ENCODE data around the gene EXD1.

The EXD1 gene

DNA sequence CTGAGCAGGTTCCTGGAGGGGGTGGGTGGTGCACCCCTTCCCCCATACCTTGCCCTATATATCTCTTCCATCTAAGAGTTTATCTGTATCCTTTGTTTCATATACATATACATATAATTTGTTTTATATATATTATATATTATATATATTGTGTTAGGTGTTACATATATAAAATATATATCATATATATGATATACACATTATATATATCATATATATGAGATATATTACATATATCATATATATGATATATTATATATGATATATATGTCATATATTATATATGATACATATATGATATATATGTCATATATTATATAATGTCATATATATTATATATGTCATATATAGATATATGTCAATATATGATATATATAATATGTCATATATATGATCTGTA, 31.1 kb downstream of the EXD1 start:
- H3K4me2 ChIP-seq (ENCODE audit: insufficient read depth, low read length, poor library complexity, severe bottlenecking): no peak overlapping the region
- no peak overlapping the region for H3K9ac ChIP-seq (ENCODE audit: low read depth, low read length, poor library complexity)
- H3K4ac ChIP-seq (ENCODE audit: low read length): no peak overlapping the region
- H2BK15ac ChIP-seq (ENCODE audit: low read length): no peak overlapping the region
- H4K8ac ChIP-seq (ENCODE audit: low read depth, low read length): no peak overlapping the region
- no peaks in the 10 kb centered on the region for H3K9me3 ChIP-seq (replicated peaks in 1 of 2; ENCODE audit: control insufficient read depth in 2 of 2, insufficient read depth in 1 of 2, low read depth in 1 of 2, low read length in 2 of 2)
- H3K18ac ChIP-seq (ENCODE audit: low read length): no peak overlapping the region
- no peak overlapping the region for H2AFZ ChIP-seq (ENCODE audit: low read length)
- H3K14ac ChIP-seq (ENCODE audit: low read length): no peak overlapping the region
- no peak overlapping the region for H3K27ac ChIP-seq (replicated peaks; ENCODE audit: low read length)
- no peak overlapping the region for H2BK12ac ChIP-seq (ENCODE audit: low read length)
- no peak for DNase-seq (ENCODE audit: low spot score)
- no peaks in the 10 kb centered on the region for H3K27me3 ChIP-seq (ENCODE audit: control insufficient read depth in 3 of 3, insufficient read depth in 3 of 3, low read depth in 1 of 3, low read length in 3 of 3)
- H3K79me1 ChIP-seq (ENCODE audit: low read depth, low read length): no peaks in the 10 kb centered on the region
- H4K91ac ChIP-seq (ENCODE audit: low read depth, low read length, poor library complexity): no peak overlapping the region
- no peak overlapping the region for H3K23ac ChIP-seq (ENCODE audit: low read depth, low read length, poor library complexity)
- no peak overlapping the region for H2AK5ac ChIP-seq (ENCODE audit: low read depth, low read length)
- no peak overlapping the region for H2BK120ac ChIP-seq (ENCODE audit: low read depth, low read length)
- no peak overlapping the region for H3K4me3 ChIP-seq (ENCODE audit: low read length in 2 of 2)
- H2BK5ac ChIP-seq (ENCODE audit: low read length): no peak overlapping the region
- H3K4me1 ChIP-seq (ENCODE audit: control insufficient read depth in 2 of 2, insufficient read depth in 1 of 2, low read depth in 1 of 2, low read length in 2 of 2): no peaks in the 10 kb centered on the region
- H3K36me3 ChIP-seq (replicated peaks in 1 of 2; ENCODE audit: control insufficient read depth in 2 of 2, insufficient read depth in 2 of 2, low read length in 2 of 2): no peaks in the 10 kb centered on the region

- Histone ChIP-seq H2BK5ac (ENCODE audit: low read length) (no peak overlapping the region), H3K23ac (ENCODE audit: low read depth, low read length, poor library complexity) (no peak overlapping the region), H2AK5ac (ENCODE audit: low read depth, low read length) (no peak overlapping the region), H4K8ac (ENCODE audit: low read depth, low read length) (no peak overlapping the region), H3K4me2 (ENCODE audit: insufficient read depth, low read length, poor library complexity, severe bottlenecking) (no peak overlapping the region), H3K36me3 (replicated peaks in 1 of 2; ENCODE audit: control insufficient read depth in 2 of 2, insufficient read depth in 2 of 2, low read length in 2 of 2) (no peaks in the 10 kb centered on the region), H3K27ac (replicated peaks; ENCODE audit: low read length) (no peak overlapping the region), H3K18ac (ENCODE audit: low read length) (no peak overlapping the region), H2BK15ac (ENCODE audit: low read length) (no peak overlapping the region), H3K4me3 (ENCODE audit: low read length in 2 of 2) (no peak overlapping the region), H3K27me3 (ENCODE audit: control insufficient read depth in 3 of 3, insufficient read depth in 3 of 3, low read depth in 1 of 3, low read length in 3 of 3) (peaks cover 0 to 2% (median 0%) of the 10 kb centered on the region in 3 experiments), H2BK12ac (ENCODE audit: low read length) (no peak overlapping the region), H4K91ac (ENCODE audit: low read depth, low read length, poor library complexity) (no peak overlapping the region), H3K4ac (ENCODE audit: low read length) (no peak overlapping the region), H3K14ac (ENCODE audit: low read length) (no peak overlapping the region), H3K9ac (ENCODE audit: low read depth, low read length, poor library complexity) (no peak overlapping the region), H3K4me1 (ENCODE audit: control insufficient read depth in 2 of 2, insufficient read depth in 1 of 2, low read depth in 1 of 2, low read length in 2 of 2) (no peaks in the 10 kb centered on the region), H2AFZ (ENCODE audit: low read length) (no peak overlapping the region), H2BK120ac (ENCODE audit: low read depth, low read length) (no peak overlapping the region), H3K79me1 (ENCODE audit: low read depth, low read length) (no peaks in the 10 kb centered on the region), H3K9me3 (replicated peaks in 1 of 2; ENCODE audit: control insufficient read depth in 2 of 2, insufficient read depth in 1 of 2, low read depth in 1 of 2, low read length in 2 of 2) (no peaks in the 10 kb centered on the region)
- DNase-seq (ENCODE audit: low spot score): no peak
- WGBS, 2 donors (ENCODE audit: extremely low coverage in 2 of 2, insufficient read length in 2 of 2, insufficient replicate concordance in 1 of 2): no CpG with 5 or more reads among the region's 1 CpG
Measured at GRCh38 chr15:41194444-41194843, 36.1 kb downstream of the EXD1 start.

DNA sequence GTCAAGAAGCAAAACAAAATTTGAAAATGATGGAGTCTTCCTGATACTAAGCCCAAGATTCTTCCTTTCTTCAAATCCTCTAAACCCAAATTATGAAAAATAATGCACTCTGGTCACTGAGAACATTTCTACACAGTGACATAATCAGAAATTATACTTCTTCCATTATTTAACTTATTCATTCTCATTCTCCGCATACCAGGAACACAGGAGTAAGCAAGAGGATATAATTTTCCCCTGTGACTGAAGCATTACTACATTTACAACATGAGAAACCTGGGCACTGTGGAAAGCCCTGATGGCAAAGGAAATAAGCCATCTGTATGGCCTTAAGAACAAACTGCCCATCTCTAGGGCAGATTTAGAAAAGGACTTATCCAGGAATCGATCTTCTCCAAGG, 47.0 kb downstream of the EXD1 start:
- Histone ChIP-seq H2BK5ac (ENCODE audit: low read length) (no peak overlapping the region), H4K91ac (ENCODE audit: low read depth, low read length, poor library complexity) (no peak overlapping the region), H3K23ac (ENCODE audit: low read depth, low read length, poor library complexity) (no peak overlapping the region), H3K18ac (ENCODE audit: low read length) (no peak overlapping the region), H3K27me3 (ENCODE audit: control insufficient read depth in 3 of 3, insufficient read depth in 3 of 3, low read depth in 1 of 3, low read length in 3 of 3) (peaks cover 0 to 3% (median 0%) of the 10 kb centered on the region in 3 experiments), H3K4ac (ENCODE audit: low read length) (no peak overlapping the region), H2BK120ac (ENCODE audit: low read depth, low read length) (no peak overlapping the region), H2BK12ac (ENCODE audit: low read length) (no peak overlapping the region), H3K36me3 (replicated peaks in 1 of 2; ENCODE audit: control insufficient read depth in 2 of 2, insufficient read depth in 2 of 2, low read length in 2 of 2) (no peaks in the 10 kb centered on the region), H2AK5ac (ENCODE audit: low read depth, low read length) (no peak overlapping the region), H3K79me1 (ENCODE audit: low read depth, low read length) (no peaks in the 10 kb centered on the region), H3K4me3 (ENCODE audit: low read length in 2 of 2) (no peak overlapping the region), H4K8ac (ENCODE audit: low read depth, low read length) (no peak overlapping the region), H2BK15ac (ENCODE audit: low read length) (no peak overlapping the region), H3K4me1 (ENCODE audit: control insufficient read depth in 2 of 2, insufficient read depth in 1 of 2, low read depth in 1 of 2, low read length in 2 of 2) (peaks cover 4 to 12% of the 10 kb centered on the region in 2 donors), H3K9me3 (replicated peaks in 1 of 2; ENCODE audit: control insufficient read depth in 2 of 2, insufficient read depth in 1 of 2, low read depth in 1 of 2, low read length in 2 of 2) (no peaks in the 10 kb centered on the region), H2AFZ (ENCODE audit: low read length) (peak overlapping the region; percentile 77), H3K27ac (replicated peaks; ENCODE audit: low read length) (no peak overlapping the region), H3K14ac (ENCODE audit: low read length) (no peak overlapping the region), H3K4me2 (ENCODE audit: insufficient read depth, low read length, poor library complexity, severe bottlenecking) (no peak overlapping the region), H3K9ac (ENCODE audit: low read depth, low read length, poor library complexity) (no peak overlapping the region)
- no peak for DNase-seq (ENCODE audit: low spot score)
- no CpG with 5 or more reads among the region's 2 CpGs for WGBS, 2 donors (ENCODE audit: extremely low coverage in 2 of 2, insufficient read length in 2 of 2, insufficient replicate concordance in 1 of 2)

DNA sequence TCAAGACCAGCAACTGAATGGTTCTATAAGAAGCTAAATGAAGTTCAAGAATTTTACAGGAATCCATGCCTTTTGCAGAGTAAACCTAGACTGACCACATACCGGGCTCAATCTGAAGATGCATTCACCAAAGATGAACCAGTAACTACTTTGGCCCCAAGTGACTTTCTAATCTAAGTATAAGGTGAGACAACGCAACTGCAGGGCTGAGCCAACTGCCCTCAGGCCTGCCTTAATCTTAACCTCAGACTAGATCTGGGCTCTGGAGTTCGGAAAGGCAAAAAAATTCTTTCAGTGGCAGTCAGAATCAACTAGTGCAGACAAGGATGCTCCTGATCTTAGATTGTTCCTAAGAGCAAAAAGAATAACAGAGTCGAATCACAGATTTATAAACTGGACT, 48.3 kb downstream of the EXD1 start:
- no peaks in the 10 kb centered on the region for H3K36me3 ChIP-seq (replicated peaks in 1 of 2; ENCODE audit: control insufficient read depth in 2 of 2, insufficient read depth in 2 of 2, low read length in 2 of 2)
- no peak overlapping the region for H2BK120ac ChIP-seq (ENCODE audit: low read depth, low read length)
- H2AK5ac ChIP-seq (ENCODE audit: low read depth, low read length): no peak overlapping the region
- peaks cover 4 to 12% of the 10 kb centered on the region in 2 donors for H3K4me1 ChIP-seq (ENCODE audit: control insufficient read depth in 2 of 2, insufficient read depth in 1 of 2, low read depth in 1 of 2, low read length in 2 of 2)
- DNase-seq (ENCODE audit: low spot score): no peak
- H3K9me3 ChIP-seq (replicated peaks in 1 of 2; ENCODE audit: control insufficient read depth in 2 of 2, insufficient read depth in 1 of 2, low read depth in 1 of 2, low read length in 2 of 2): no peaks in the 10 kb centered on the region
- H3K79me1 ChIP-seq (ENCODE audit: low read depth, low read length): no peaks in the 10 kb centered on the region
- H3K18ac ChIP-seq (ENCODE audit: low read length): no peak overlapping the region
- no peak overlapping the region for H3K4ac ChIP-seq (ENCODE audit: low read length)
- H3K27me3 ChIP-seq (ENCODE audit: control insufficient read depth in 3 of 3, insufficient read depth in 3 of 3, low read depth in 1 of 3, low read length in 3 of 3): peaks cover 0 to 3% (median 0%) of the 10 kb centered on the region in 3 experiments
- H3K4me3 ChIP-seq (ENCODE audit: low read length in 2 of 2): no peak overlapping the region
- no peak overlapping the region for H4K91ac ChIP-seq (ENCODE audit: low read depth, low read length, poor library complexity)
- H3K23ac ChIP-seq (ENCODE audit: low read depth, low read length, poor library complexity): no peak overlapping the region
- WGBS, 2 donors (ENCODE audit: extremely low coverage in 2 of 2, insufficient read length in 2 of 2, insufficient replicate concordance in 1 of 2): no CpG with 5 or more reads among the region's 4 CpGs
- no peak overlapping the region for H3K9ac ChIP-seq (ENCODE audit: low read depth, low read length, poor library complexity)
- H3K27ac ChIP-seq (replicated peaks; ENCODE audit: low read length): no peak overlapping the region
- H2BK12ac ChIP-seq (ENCODE audit: low read length): no peak overlapping the region
- H2AFZ ChIP-seq (ENCODE audit: low read length): no peak overlapping the region
- H3K14ac ChIP-seq (ENCODE audit: low read length): no peak overlapping the region
- H2BK5ac ChIP-seq (ENCODE audit: low read length): no peak overlapping the region
- no peak overlapping the region for H2BK15ac ChIP-seq (ENCODE audit: low read length)
- no peak overlapping the region for H4K8ac ChIP-seq (ENCODE audit: low read depth, low read length)
- no peak overlapping the region for H3K4me2 ChIP-seq (ENCODE audit: insufficient read depth, low read length, poor library complexity, severe bottlenecking)

Data from neuronal stem cell (in vitro differentiated cells).